ENCODE results near the gene NUDT1. TPM values are rescaled to one million over a fixed set of nuclear protein-coding genes. Genes with fewer than 3 reads are reported as not detected.

NUDT1 gene
- polyA plus RNA-seq, 2 donors = 24.7 to 41.0 TPM

GRCh38 chr7:2243458-2243857 lies 1.4 kb downstream of the NUDT1 start:
- Histone ChIP-seq H3K27ac (ENCODE audit: low read depth in 2 of 2, low read length in 1 of 2) (no peak overlapping the region), H3K27me3 (ENCODE audit: control insufficient read depth in 1 of 2, insufficient read depth in 2 of 2, low read length in 2 of 2) (no peaks in the 10 kb centered on the region), H3K4me1 (ENCODE audit: control insufficient read depth in 2 of 2, insufficient read depth in 2 of 2, low read length in 1 of 2) (peaks cover 3 to 8% of the 10 kb centered on the region in 2 donors), H3K9me3 (ENCODE audit: control insufficient read depth in 2 of 2, insufficient read depth in 1 of 2, low read depth in 1 of 2, low read length in 1 of 2) (no peaks in the 10 kb centered on the region), H3K4me3 (ENCODE audit: low read depth in 1 of 2, low read length in 2 of 2) (no peak overlapping the region), H3K36me3 (ENCODE audit: control insufficient read depth in 2 of 2, insufficient read depth in 2 of 2, low read length in 1 of 2) (peaks cover 5 to 6% of the 10 kb centered on the region in 2 donors)
- WGBS, 2 donors = 82 to 88% methylated on average over 12 of the region's 12 CpGs

- 86 to 88% methylated on average over 25 of the region's 25 CpGs for WGBS, 2 donors
- H3K4me3 ChIP-seq (ENCODE audit: low read depth in 1 of 2, low read length in 2 of 2) = no peak overlapping the region
Measured at GRCh38 chr7:2244404-2244995, 2.5 kb downstream of the NUDT1 start.

GRCh38 chr7:2245883-2246675 lies 4.1 kb downstream of the NUDT1 start:
- no peak overlapping the region for H3K27ac ChIP-seq (ENCODE audit: low read depth in 2 of 2, low read length in 1 of 2)
- peaks cover 0 to 2% of the 10 kb centered on the region in 2 donors for H3K36me3 ChIP-seq (ENCODE audit: control insufficient read depth in 2 of 2, insufficient read depth in 2 of 2, low read length in 1 of 2)
- no peaks in the 10 kb centered on the region for H3K27me3 ChIP-seq (ENCODE audit: control insufficient read depth in 1 of 2, insufficient read depth in 2 of 2, low read length in 2 of 2)
- H3K4me1 ChIP-seq (ENCODE audit: control insufficient read depth in 2 of 2, insufficient read depth in 2 of 2, low read length in 1 of 2) = peaks cover 0 to 8% of the 10 kb centered on the region in 2 donors
- no peaks in the 10 kb centered on the region for H3K9me3 ChIP-seq (ENCODE audit: control insufficient read depth in 2 of 2, insufficient read depth in 1 of 2, low read depth in 1 of 2, low read length in 1 of 2)
- 71 to 78% methylated on average over 22 of the region's 22 CpGs for WGBS, 2 donors
- no peak overlapping the region for H3K4me3 ChIP-seq (ENCODE audit: low read depth in 1 of 2, low read length in 2 of 2)

More at GRCh38 chr7:2244404-2244995, 2.5 kb downstream of the NUDT1 start:
- Histone ChIP-seq H3K27ac (ENCODE audit: low read depth in 2 of 2, low read length in 1 of 2) (no peak overlapping the region), H3K27me3 (ENCODE audit: control insufficient read depth in 1 of 2, insufficient read depth in 2 of 2, low read length in 2 of 2) (no peaks in the 10 kb centered on the region), H3K9me3 (ENCODE audit: control insufficient read depth in 2 of 2, insufficient read depth in 1 of 2, low read depth in 1 of 2, low read length in 1 of 2) (no peaks in the 10 kb centered on the region), H3K4me1 (ENCODE audit: control insufficient read depth in 2 of 2, insufficient read depth in 2 of 2, low read length in 1 of 2) (peaks cover 0 to 8% of the 10 kb centered on the region in 2 donors), H3K36me3 (ENCODE audit: control insufficient read depth in 2 of 2, insufficient read depth in 2 of 2, low read length in 1 of 2) (no peaks in the 10 kb centered on the region)

- WGBS, 2 donors = 75 to 78% methylated on average over 28 to 36 of the region's 36 CpGs
- Histone ChIP-seq H3K9me3 (ENCODE audit: control insufficient read depth in 2 of 2, insufficient read depth in 1 of 2, low read depth in 1 of 2, low read length in 1 of 2) (no peaks in the 10 kb centered on the region), H3K4me3 (ENCODE audit: low read depth in 1 of 2, low read length in 2 of 2) (no peak overlapping the region), H3K4me1 (ENCODE audit: control insufficient read depth in 2 of 2, insufficient read depth in 2 of 2, low read length in 1 of 2) (peaks cover 0 to 6% of the 10 kb centered on the region in 2 donors), H3K27me3 (ENCODE audit: control insufficient read depth in 1 of 2, insufficient read depth in 2 of 2, low read length in 2 of 2) (no peaks in the 10 kb centered on the region), H3K36me3 (ENCODE audit: control insufficient read depth in 2 of 2, insufficient read depth in 2 of 2, low read length in 1 of 2) (peaks cover 0 to 5% of the 10 kb centered on the region in 2 donors), H3K27ac (ENCODE audit: low read depth in 2 of 2, low read length in 1 of 2) (no peak overlapping the region)
Measured at GRCh38 chr7:2247141-2247995, 5.3 kb downstream of the NUDT1 start.

- Histone ChIP-seq H3K27ac (ENCODE audit: low read depth in 2 of 2, low read length in 1 of 2) (peak overlapping the region in 1 of 2 donors; percentile 27), H3K4me1 (ENCODE audit: control insufficient read depth in 2 of 2, insufficient read depth in 2 of 2, low read length in 1 of 2) (no peaks in the 10 kb centered on the region), H3K27me3 (ENCODE audit: control insufficient read depth in 1 of 2, insufficient read depth in 2 of 2, low read length in 2 of 2) (no peaks in the 10 kb centered on the region), H3K4me3 (ENCODE audit: low read depth in 1 of 2, low read length in 2 of 2) (no peak overlapping the region), H3K9me3 (ENCODE audit: control insufficient read depth in 2 of 2, insufficient read depth in 1 of 2, low read depth in 1 of 2, low read length in 1 of 2) (no peaks in the 10 kb centered on the region), H3K36me3 (ENCODE audit: control insufficient read depth in 2 of 2, insufficient read depth in 2 of 2, low read length in 1 of 2) (peaks cover 0 to 9% of the 10 kb centered on the region in 2 donors)
- WGBS, 2 donors = 48% methylated on average over 23 to 24 of the region's 24 CpGs
Measured at GRCh38 chr7:2248984-2249694, 7.1 kb downstream of the NUDT1 start.

- no peak overlapping the region for H3K4me3 ChIP-seq (ENCODE audit: low read depth in 1 of 2, low read length in 2 of 2)
- H3K27me3 ChIP-seq (ENCODE audit: control insufficient read depth in 1 of 2, insufficient read depth in 2 of 2, low read length in 2 of 2) = no peaks in the 10 kb centered on the region
- no peaks in the 10 kb centered on the region for H3K9me3 ChIP-seq (ENCODE audit: control insufficient read depth in 2 of 2, insufficient read depth in 1 of 2, low read depth in 1 of 2, low read length in 1 of 2)
- no peak overlapping the region for H3K27ac ChIP-seq (ENCODE audit: low read depth in 2 of 2, low read length in 1 of 2)
- H3K4me1 ChIP-seq (ENCODE audit: control insufficient read depth in 2 of 2, insufficient read depth in 2 of 2, low read length in 1 of 2) = peaks cover 0 to 4% of the 10 kb centered on the region in 2 donors
- 82 to 87% methylated on average over 27 of the region's 27 CpGs for WGBS, 2 donors
- H3K36me3 ChIP-seq (ENCODE audit: control insufficient read depth in 2 of 2, insufficient read depth in 2 of 2, low read length in 1 of 2) = peaks cover 0 to 15% of the 10 kb centered on the region in 2 donors
Measured at GRCh38 chr7:2249744-2250323, 7.8 kb downstream of the NUDT1 start.

- 77 to 79% methylated on average over 10 of the region's 10 CpGs for WGBS, 2 donors
- Histone ChIP-seq H3K27ac (ENCODE audit: low read depth in 2 of 2, low read length in 1 of 2) (no peak overlapping the region), H3K4me1 (ENCODE audit: control insufficient read depth in 2 of 2, insufficient read depth in 2 of 2, low read length in 1 of 2) (peaks cover 0 to 5% of the 10 kb centered on the region in 2 donors), H3K27me3 (ENCODE audit: control insufficient read depth in 1 of 2, insufficient read depth in 2 of 2, low read length in 2 of 2) (no peaks in the 10 kb centered on the region), H3K36me3 (ENCODE audit: control insufficient read depth in 2 of 2, insufficient read depth in 2 of 2, low read length in 1 of 2) (peaks cover 0 to 20% of the 10 kb centered on the region in 2 donors), H3K4me3 (ENCODE audit: low read depth in 1 of 2, low read length in 2 of 2) (no peak overlapping the region), H3K9me3 (ENCODE audit: control insufficient read depth in 2 of 2, insufficient read depth in 1 of 2, low read depth in 1 of 2, low read length in 1 of 2) (no peaks in the 10 kb centered on the region)
Measured at GRCh38 chr7:2251381-2251780, 9.4 kb downstream of the NUDT1 start.

- Histone ChIP-seq H3K4me3 (ENCODE audit: low read depth in 1 of 2, low read length in 2 of 2) (no peak overlapping the region), H3K9me3 (ENCODE audit: control insufficient read depth in 2 of 2, insufficient read depth in 1 of 2, low read depth in 1 of 2, low read length in 1 of 2) (no peaks in the 10 kb centered on the region), H3K27ac (ENCODE audit: low read depth in 2 of 2, low read length in 1 of 2) (no peak overlapping the region), H3K27me3 (ENCODE audit: control insufficient read depth in 1 of 2, insufficient read depth in 2 of 2, low read length in 2 of 2) (no peaks in the 10 kb centered on the region), H3K36me3 (ENCODE audit: control insufficient read depth in 2 of 2, insufficient read depth in 2 of 2, low read length in 1 of 2) (peaks cover 0 to 26% of the 10 kb centered on the region in 2 donors), H3K4me1 (ENCODE audit: control insufficient read depth in 2 of 2, insufficient read depth in 2 of 2, low read length in 1 of 2) (peaks cover 0 to 5% of the 10 kb centered on the region in 2 donors)
- WGBS, 2 donors = 79 to 84% methylated on average over 24 of the region's 24 CpGs
Measured at GRCh38 chr7:2251841-2252771, 10.1 kb downstream of the NUDT1 start.

All from esophagus (tissue), 2 donors.